ENCODE measurements around the gene ACIN1. TPM values are rescaled to one million over a fixed set of nuclear protein-coding genes. Genes with fewer than 3 reads are reported as not detected.
A peak's percentile ranks its signal among the peaks of the same experiment; 100 is the strongest.

The ACIN1 gene
- total and polyA plus RNA-seq, 12 donors = 35.7 to 119 (median 68.0) TPM

- H3K27ac ChIP-seq = peak overlapping the region in 4 of 10 donors; percentile 0 to 80 (median 28)
- H3K36me3 ChIP-seq = peaks cover 0 to under 1% (median 0%) of the 10 kb centered on the region in 9 donors
- TF ChIP-seq CTCF (IDR thresholded peaks at IDR 0.05) = no peak
- H3K9me3 ChIP-seq = no peaks in the 10 kb centered on the region
- intact Hi-C loops (cut with DNase I) = loop anchor here in 7 of 10 donors (5.0 to 10.0 kb wide), 4 partner anchors 35 to 183 kb away; partner anchors contain the start of genes BCL2L2 (in 1 of the 7) and PPP1R3E (in 1 of the 7)
- ATAC-seq (no peak), DNase-seq (no peak)
- peaks cover 0 to 48% (median 7%) of the 10 kb centered on the region in 9 donors for H3K4me1 ChIP-seq
- WGBS, 2 donors = 90% methylated on average over 6 of the region's 6 CpGs
- H3K4me3 ChIP-seq = no peak overlapping the region
- peaks cover 0 to 6% (median 0%) of the 10 kb centered on the region in 7 donors for H3K27me3 ChIP-seq
Observed at GRCh38 chr14:23122086-23122485, 27.1 kb upstream of the ACIN1 start.

GRCh38 chr14:23121361-23121771, 26.4 kb upstream of the ACIN1 start:
- peaks cover 0 to 48% (median 7%) of the 10 kb centered on the region in 9 donors for H3K4me1 ChIP-seq
- no peak for TF ChIP-seq CTCF (IDR thresholded peaks at IDR 0.05)
- no peaks in the 10 kb centered on the region for H3K36me3 ChIP-seq
- no peak overlapping the region for H3K4me3 ChIP-seq
- WGBS, 2 donors = 31 to 35% methylated on average over 6 of the region's 6 CpGs
- H3K9me3 ChIP-seq = no peaks in the 10 kb centered on the region
- intact Hi-C loops (cut with DNase I) = loop anchor here in 9 of 10 donors (1.0 to 10.0 kb wide), 9 partner anchors 36 to 183 kb away; partner anchors contain the start of genes BCL2L2 (in 1 of the 9), PPP1R3E (in 1 of the 9) and SLC7A8 (in 1 of the 9)
- peak; percentile 10 to 74 (median 42) for ATAC-seq
- peaks cover 0 to 6% (median 0%) of the 10 kb centered on the region in 7 donors for H3K27me3 ChIP-seq
- DNase-seq = peak in 1 of 2 donors; percentile 45
- H3K27ac ChIP-seq = peak overlapping the region in 5 of 10 donors; percentile 0 to 80 (median 10)

- H3K9me3 ChIP-seq = no peaks in the 10 kb centered on the region
- ATAC-seq = peak; percentile 71 to 92 (median 88)
- peaks cover 0 to 49% (median 7%) of the 10 kb centered on the region in 9 donors for H3K4me1 ChIP-seq
- 20 to 21% methylated on average over 9 of the region's 9 CpGs for WGBS, 2 donors
- no peak overlapping the region for H3K4me3 ChIP-seq
- DNase-seq = peak; percentile 87 to 90
- intact Hi-C loops (cut with DNase I) = loop anchor here (1.0 to 10.0 kb wide), 9 partner anchors 37 to 184 kb away; partner anchors contain the start of genes BCL2L2 (in 1 of the 10), PPP1R3E (in 1 of the 10) and SLC7A8 (in 1 of the 10)
- peaks cover 0 to 6% (median 0%) of the 10 kb centered on the region in 7 donors for H3K27me3 ChIP-seq
- H3K27ac ChIP-seq = peak overlapping the region in 5 of 10 donors; percentile 0 to 80 (median 10)
- peak in 8 of 9 donors; percentile 100 for TF ChIP-seq CTCF (IDR thresholded peaks at IDR 0.05)
- no peaks in the 10 kb centered on the region for H3K36me3 ChIP-seq
Observed at GRCh38 chr14:23120541-23121251, 25.8 kb upstream of the ACIN1 start.

All from heart right ventricle (tissue), 16 donors.